HEK293 (cell line): Measurements from ENCODE around the gene C2orf66.

Source experiments
- CTCF ChIA-PET: fragments of 350-600 bp; formaldehyde crosslinking; extraction: SDS; loops from one replicate; lab custom pipeline; 2021; ENCODE audit warnings: antibody characterized with exemption; lab: Yijun Ruan, JAX
- POLR2A ChIA-PET: fragments of 300-600 bp; formaldehyde crosslinking; extraction: SDS; loops from one replicate; lab custom pipeline; 2020; ENCODE audit warnings: antibody characterized with exemption, inconsistent platforms; lab: Yijun Ruan, JAX
- H3K27ac ChIP-seq: fragments of 200-500 bp; sonication (Bioruptor generic); 2 replicates; pipeline ENCODE4 v1.5.1; 2014; ENCODE audit warnings: low read depth, low read length, control low read depth, inconsistent platforms; ENCODE audit errors: extremely low read depth
- H3K36me3 ChIP-seq, 2 experiments: fragments of 200-500 bp in 1 of 2; sonication (Bioruptor generic) in 1 of 2; 1 replicate in 1 of 2; 2 replicates in 1 of 2; pipeline ENCODE4 v1.5.1; 2014 to 2017; ENCODE audit warnings: inconsistent platforms in 2 of 2, low read length in 2 of 2; ENCODE audit not compliant: control insufficient read depth in 2 of 2, insufficient read depth in 1 of 2
- H3K4me1 ChIP-seq: fragments of 200-500 bp; sonication (Bioruptor generic); 2 replicates; pipeline ENCODE4 v1.5.1; 2014; ENCODE audit warnings: mild to moderate bottlenecking, low read length, inconsistent platforms; ENCODE audit not compliant: control insufficient read depth, insufficient read depth
- H3K4me3 ChIP-seq: 2 replicates; pipeline ENCODE4 v1.5.1; 2011; ENCODE audit warnings: low read depth, mild to moderate bottlenecking, control low read depth, low read length, moderate library complexity
- H3K9me3 ChIP-seq: fragments of 200-500 bp; sonication (Bioruptor generic); 2 replicates; pipeline ENCODE4 v1.5.1; 2014; ENCODE audit warnings: low read depth, low read length, inconsistent platforms; ENCODE audit not compliant: control insufficient read depth, insufficient read depth
- MYNN ChIP-seq: fragments of 450-650 bp; formaldehyde crosslinking; IDR thresholded peaks from 2 replicates; pipeline ENCODE4 v1.5.1; 2016; ENCODE audit warnings: missing biosample characterization, missing genetic modification characterization, borderline replicate concordance
- REPIN1 ChIP-seq: fragments of 450-650 bp; formaldehyde crosslinking; IDR thresholded peaks from 2 replicates; pipeline ENCODE4 v1.5.1; 2017; ENCODE audit warnings: missing biosample characterization, missing genetic modification characterization, low read depth
- ZBTB44 ChIP-seq: fragments of 450-650 bp; IDR thresholded peaks from 2 replicates; pipeline ENCODE4 v1.5.1; 2018; ENCODE audit warnings: missing biosample characterization, mild to moderate bottlenecking, missing genetic modification characterization
- ZBTB49 ChIP-seq: fragments of 450-650 bp; formaldehyde crosslinking; IDR thresholded peaks from 2 replicates; pipeline ENCODE4 v1.5.1; 2016; ENCODE audit warnings: missing biosample characterization, missing genetic modification characterization, low read depth
- ZNF239 ChIP-seq: fragments of 450-650 bp; formaldehyde crosslinking; IDR thresholded peaks from 2 replicates; pipeline ENCODE4 v1.5.1; 2016; ENCODE audit warnings: missing biosample characterization, missing genetic modification characterization
- ZNF404 ChIP-seq: fragments of 450-650 bp; formaldehyde crosslinking; IDR thresholded peaks from 2 replicates; pipeline ENCODE4 v1.5.1; 2017; ENCODE audit warnings: missing biosample characterization, missing genetic modification characterization
- ZNF610 ChIP-seq: fragments of 450-650 bp; formaldehyde crosslinking; IDR thresholded peaks from 2 replicates; pipeline ENCODE4 v1.5.1; 2016; ENCODE audit warnings: missing biosample characterization, missing genetic modification characterization, borderline replicate concordance
- ZNF747 ChIP-seq: fragments of 450-650 bp; formaldehyde crosslinking; IDR thresholded peaks from 2 replicates; pipeline ENCODE4 v1.5.1; 2016; ENCODE audit warnings: missing biosample characterization, missing genetic modification characterization
- ZNF843 ChIP-seq: fragments of 450-650 bp; formaldehyde crosslinking; IDR thresholded peaks from 2 replicates; pipeline ENCODE4 v1.5.1; 2016; ENCODE audit warnings: missing biosample characterization, missing genetic modification characterization
- TF ChIP-seq, protein P1 (sequence below): fragments of 450-650 bp; formaldehyde crosslinking; IDR thresholded peaks from 2 replicates; pipeline ENCODE4 v1.5.1; 2016; ENCODE audit warnings: missing biosample characterization, missing genetic modification characterization
- TF ChIP-seq, protein P2 (sequence below): fragments of 450-650 bp; formaldehyde crosslinking; IDR thresholded peaks from 2 replicates; pipeline ENCODE4 v1.5.1; 2017; ENCODE audit warnings: missing biosample characterization, missing genetic modification characterization
- TF ChIP-seq, protein P3 (sequence below): fragments of 450-650 bp; formaldehyde crosslinking; conservative IDR thresholded peaks from 2 replicates; pipeline ENCODE4 v1.5.1; 2016; ENCODE audit warnings: low read depth, missing biosample characterization, missing genetic modification characterization

The C2orf66 gene

DNA sequence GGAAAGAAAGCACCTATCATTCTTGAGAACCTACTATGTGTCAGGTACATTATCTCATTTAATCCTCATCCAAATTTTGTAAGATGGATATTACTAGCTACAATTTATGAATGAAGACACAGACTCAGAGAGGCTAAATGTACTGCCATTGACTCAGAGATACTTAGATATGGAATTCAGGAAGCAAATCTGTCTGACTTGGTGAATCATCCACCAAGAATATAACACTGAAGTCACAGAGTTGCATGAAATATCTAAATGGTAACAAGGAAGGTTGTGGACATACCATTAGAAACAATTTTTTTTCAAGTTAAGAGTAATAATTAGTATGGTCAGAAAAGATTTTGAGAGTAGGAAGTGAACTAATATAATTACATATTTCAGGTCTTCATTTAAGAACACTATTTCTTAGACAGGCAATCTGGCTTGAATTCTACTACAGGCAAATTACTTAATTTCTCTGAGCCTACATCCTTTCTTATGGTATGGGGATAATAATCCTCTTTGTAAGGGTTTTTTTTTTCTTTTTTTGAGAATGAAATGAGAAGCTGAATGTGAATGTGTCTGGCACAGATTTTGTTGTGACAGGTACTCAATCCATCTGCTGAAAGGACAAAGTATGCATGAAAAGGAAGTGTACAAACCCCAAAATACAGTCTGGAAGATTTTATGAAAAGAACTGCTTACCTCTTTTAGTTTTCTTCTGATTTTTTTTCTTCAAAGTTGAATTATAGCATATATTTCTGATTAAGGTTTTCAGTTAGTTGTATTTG is 14.8 kb upstream of the C2orf66 start (continued):
- TF ChIP-seq, protein P1, sequence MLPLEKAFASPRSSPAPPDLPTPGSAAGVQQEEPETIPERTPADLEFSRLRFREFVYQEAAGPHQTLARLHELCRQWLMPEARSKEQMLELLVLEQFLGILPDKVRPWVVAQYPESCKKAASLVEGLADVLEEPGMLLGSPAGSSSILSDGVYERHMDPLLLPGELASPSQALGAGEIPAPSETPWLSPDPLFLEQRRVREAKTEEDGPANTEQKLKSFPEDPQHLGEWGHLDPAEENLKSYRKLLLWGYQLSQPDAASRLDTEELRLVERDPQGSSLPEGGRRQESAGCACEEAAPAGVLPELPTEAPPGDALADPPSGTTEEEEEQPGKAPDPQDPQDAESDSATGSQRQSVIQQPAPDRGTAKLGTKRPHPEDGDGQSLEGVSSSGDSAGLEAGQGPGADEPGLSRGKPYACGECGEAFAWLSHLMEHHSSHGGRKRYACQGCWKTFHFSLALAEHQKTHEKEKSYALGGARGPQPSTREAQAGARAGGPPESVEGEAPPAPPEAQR (tag by site-specific recombination), result no peak
- TF ChIP-seq ZNF404 (tag by site-specific recombination), result no peak
- TF ChIP-seq, protein P2, sequence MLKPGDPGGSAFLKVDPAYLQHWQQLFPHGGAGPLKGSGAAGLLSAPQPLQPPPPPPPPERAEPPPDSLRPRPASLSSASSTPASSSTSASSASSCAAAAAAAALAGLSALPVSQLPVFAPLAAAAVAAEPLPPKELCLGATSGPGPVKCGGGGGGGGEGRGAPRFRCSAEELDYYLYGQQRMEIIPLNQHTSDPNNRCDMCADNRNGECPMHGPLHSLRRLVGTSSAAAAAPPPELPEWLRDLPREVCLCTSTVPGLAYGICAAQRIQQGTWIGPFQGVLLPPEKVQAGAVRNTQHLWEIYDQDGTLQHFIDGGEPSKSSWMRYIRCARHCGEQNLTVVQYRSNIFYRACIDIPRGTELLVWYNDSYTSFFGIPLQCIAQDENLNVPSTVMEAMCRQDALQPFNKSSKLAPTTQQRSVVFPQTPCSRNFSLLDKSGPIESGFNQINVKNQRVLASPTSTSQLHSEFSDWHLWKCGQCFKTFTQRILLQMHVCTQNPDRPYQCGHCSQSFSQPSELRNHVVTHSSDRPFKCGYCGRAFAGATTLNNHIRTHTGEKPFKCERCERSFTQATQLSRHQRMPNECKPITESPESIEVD (tag by site-specific recombination), result no peak
- TF ChIP-seq ZNF843 (tag by site-specific recombination), result no peak

GRCh38 chr2:196821195-196821594 is 12.0 kb upstream of the C2orf66 start:
- H3K9me3 ChIP-seq, result no peaks in the 10 kb centered on the region
- POLR2A ChIA-PET, result no interaction called here
- H3K27ac ChIP-seq, result no peak overlapping the region
- no peak overlapping the region for H3K4me3 ChIP-seq
- CTCF ChIA-PET, result no interaction called here
- TF ChIP-seq REPIN1 (tag by site-specific recombination) (no peak), ZNF610 (tag by site-specific recombination) (no peak), ZBTB49 (no peak), ZBTB44 (tag by site-specific recombination) (no peak), ZNF239 (tag by site-specific recombination) (no peak), MYNN (tag by site-specific recombination) (no peak), ZNF747 (tag by site-specific recombination) (no peak)
- TF ChIP-seq, protein P3, sequence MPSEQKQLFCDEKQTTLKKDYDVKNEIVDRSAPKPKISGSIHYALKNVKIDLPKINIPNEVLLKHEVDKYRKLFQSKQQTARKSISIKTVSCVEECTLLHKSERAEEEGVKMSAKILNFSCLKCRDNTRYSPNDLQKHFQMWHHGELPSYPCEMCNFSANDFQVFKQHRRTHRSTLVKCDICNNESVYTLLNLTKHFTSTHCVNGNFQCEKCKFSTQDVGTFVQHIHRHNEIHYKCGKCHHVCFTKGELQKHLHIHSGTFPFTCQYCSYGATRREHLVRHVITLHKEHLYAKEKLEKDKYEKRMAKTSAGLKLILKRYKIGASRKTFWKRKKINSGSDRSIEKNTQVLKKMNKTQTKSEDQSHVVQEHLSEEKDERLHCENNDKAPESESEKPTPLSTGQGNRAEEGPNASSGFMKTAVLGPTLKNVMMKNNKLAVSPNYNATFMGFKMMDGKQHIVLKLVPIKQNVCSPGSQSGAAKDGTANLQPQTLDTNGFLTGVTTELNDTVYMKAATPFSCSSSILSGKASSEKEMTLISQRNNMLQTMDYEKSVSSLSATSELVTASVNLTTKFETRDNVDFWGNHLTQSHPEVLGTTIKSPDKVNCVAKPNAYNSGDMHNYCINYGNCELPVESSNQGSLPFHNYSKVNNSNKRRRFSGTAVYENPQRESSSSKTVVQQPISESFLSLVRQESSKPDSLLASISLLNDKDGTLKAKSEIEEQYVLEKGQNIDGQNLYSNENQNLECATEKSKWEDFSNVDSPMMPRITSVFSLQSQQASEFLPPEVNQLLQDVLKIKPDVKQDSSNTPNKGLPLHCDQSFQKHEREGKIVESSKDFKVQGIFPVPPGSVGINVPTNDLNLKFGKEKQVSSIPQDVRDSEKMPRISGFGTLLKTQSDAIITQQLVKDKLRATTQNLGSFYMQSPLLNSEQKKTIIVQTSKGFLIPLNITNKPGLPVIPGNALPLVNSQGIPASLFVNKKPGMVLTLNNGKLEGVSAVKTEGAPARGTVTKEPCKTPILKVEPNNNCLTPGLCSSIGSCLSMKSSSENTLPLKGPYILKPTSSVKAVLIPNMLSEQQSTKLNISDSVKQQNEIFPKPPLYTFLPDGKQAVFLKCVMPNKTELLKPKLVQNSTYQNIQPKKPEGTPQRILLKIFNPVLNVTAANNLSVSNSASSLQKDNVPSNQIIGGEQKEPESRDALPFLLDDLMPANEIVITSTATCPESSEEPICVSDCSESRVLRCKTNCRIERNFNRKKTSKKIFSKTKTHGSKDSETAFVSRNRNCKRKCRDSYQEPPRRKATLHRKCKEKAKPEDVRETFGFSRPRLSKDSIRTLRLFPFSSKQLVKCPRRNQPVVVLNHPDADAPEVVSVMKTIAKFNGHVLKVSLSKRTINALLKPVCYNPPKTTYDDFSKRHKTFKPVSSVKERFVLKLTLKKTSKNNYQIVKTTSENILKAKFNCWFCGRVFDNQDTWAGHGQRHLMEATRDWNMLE, result no peak
- H3K4me1 ChIP-seq, result no peaks in the 10 kb centered on the region
- no peaks in the 10 kb centered on the region for H3K36me3 ChIP-seq
